ENCODE measurements around the gene FBXO10.

- no peak for TF ChIP-seq CTCF (IDR thresholded peaks at IDR 0.05)
- no peak for TF ChIP-seq POLR2A (IDR thresholded peaks at IDR 0.05)
Observed at GRCh38 chr9:37471942-37472684, 104.1 kb downstream of the FBXO10 start.

Measured in testis (tissue), 2 donors.